ENCODE results near the gene SAPCD2.

SAPCD2 gene

DNA sequence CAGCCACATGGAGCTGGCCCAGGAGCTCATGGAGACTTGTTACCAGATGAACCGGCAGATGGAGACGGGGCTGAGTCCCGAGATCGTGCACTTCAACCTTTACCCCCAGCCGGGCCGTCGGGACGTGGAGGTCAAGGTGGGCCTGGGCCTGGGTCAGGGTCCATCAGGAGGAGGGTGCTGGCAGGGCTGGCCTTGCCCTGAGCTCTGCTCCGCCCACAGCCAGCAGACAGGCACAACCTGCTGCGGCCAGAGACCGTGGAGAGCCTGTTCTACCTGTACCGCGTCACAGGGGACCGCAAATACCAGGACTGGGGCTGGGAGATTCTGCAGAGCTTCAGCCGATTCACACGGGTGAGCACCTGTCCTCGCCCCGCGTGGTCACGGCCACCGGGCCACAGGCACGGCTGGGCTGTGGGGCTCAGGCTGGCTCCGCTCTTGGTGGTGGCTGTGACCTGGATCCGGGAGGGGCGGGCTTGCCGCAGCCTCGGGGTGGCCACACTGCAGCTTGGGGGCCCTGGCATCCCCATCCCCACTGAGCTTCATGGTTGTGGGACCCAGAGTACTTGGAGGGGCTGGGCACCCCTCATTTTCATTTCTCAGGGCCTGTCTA, 37.1 kb upstream of the SAPCD2 start:
- in situ Hi-C loops (cut with HindIII; ENCODE audit: low sequenced_read_pairs), result no loop called here

GRCh38 chr9:137106662-137107250, 36.4 kb upstream of the SAPCD2 start:
- in situ Hi-C loops (cut with HindIII; ENCODE audit: low sequenced_read_pairs), result no loop called here

DNA sequence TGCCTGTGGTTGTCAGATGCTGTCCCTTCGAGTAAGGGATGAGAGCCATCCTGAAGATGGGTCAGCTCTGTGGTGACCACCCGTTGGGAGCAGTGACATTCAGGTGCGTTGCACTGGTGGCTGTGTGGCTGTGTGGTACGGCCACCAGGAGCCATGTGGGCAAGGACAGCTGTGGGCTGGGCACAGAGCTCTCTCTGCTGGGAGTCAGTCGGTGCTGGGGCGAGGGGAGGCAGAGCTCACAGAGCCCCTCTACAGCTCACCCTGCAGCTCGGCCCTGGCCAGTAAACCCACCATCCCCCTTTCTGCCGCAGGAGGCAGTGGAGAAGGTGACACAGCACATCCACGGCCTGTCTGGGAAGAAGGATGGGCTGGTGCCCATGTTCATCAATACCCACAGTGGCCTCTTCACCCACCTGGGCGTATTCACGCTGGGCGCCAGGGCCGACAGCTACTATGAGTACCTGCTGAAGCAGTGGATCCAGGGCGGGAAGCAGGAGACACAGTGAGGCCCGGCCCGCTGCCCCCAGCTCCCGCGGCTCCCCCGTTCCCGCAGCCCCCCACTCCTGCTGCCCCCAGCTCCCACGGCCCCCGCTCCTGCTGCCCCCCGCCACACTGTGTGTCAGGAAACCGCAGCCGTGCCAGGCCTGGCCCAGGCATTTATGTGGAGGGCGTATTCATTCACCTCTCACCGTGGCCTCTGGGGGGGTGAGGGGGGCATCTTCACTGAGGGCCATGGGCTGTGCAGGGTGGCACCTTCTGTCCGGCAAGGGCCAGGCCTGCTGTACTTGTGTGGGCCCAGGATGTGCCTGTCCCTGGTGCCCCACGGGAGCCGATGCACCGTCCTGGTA, 35.7 kb upstream of the SAPCD2 start:
- in situ Hi-C loops (cut with HindIII; ENCODE audit: low sequenced_read_pairs), result no loop called here

GRCh38 chr9:137103206-137103999, 33.0 kb upstream of the SAPCD2 start:
- in situ Hi-C loops (cut with HindIII; ENCODE audit: low sequenced_read_pairs), result no loop called here

DNA sequence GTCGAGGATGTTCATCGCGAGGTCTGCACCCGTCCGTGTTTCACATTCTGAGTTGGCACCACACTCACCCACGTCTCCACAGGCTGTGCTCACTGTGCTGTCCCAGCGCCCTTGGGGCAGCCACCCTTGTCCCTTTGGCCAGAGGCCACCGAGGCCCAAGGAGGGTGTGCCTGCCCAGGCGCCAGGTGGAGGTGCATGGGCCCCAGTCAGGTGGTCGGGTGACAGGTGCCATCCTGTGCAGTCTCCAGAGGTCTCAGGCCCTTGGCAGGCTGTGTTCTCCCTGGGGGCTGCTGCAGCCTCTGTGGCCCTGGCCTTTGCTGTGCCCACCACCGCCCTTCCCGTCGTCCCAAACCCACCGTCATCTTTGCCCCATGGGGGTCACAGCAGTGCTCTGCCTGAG, 28.9 kb upstream of the SAPCD2 start:
- in situ Hi-C loops (cut with HindIII; ENCODE audit: low sequenced_read_pairs), result no loop called here

GRCh38 chr9:137097761-137098462, 27.6 kb upstream of the SAPCD2 start:
- in situ Hi-C loops (cut with HindIII; ENCODE audit: low sequenced_read_pairs), result no loop called here

- in situ Hi-C loops (cut with HindIII; ENCODE audit: low sequenced_read_pairs), result no loop called here
These were observed 26.6 kb upstream of the SAPCD2 start for GRCh38 chr9:137096785-137097546.

GRCh38 chr9:137095664-137096517, 25.5 kb upstream of the SAPCD2 start:
- in situ Hi-C loops (cut with HindIII; ENCODE audit: low sequenced_read_pairs), result no loop called here

GRCh38 chr9:137089232-137089947, 19.0 kb upstream of the SAPCD2 start:
- in situ Hi-C loops (cut with HindIII; ENCODE audit: low sequenced_read_pairs), result no loop called here

- in situ Hi-C loops (cut with HindIII; ENCODE audit: low sequenced_read_pairs), result no loop called here
These were observed 17.8 kb upstream of the SAPCD2 start for GRCh38 chr9:137088121-137088520.

DNA sequence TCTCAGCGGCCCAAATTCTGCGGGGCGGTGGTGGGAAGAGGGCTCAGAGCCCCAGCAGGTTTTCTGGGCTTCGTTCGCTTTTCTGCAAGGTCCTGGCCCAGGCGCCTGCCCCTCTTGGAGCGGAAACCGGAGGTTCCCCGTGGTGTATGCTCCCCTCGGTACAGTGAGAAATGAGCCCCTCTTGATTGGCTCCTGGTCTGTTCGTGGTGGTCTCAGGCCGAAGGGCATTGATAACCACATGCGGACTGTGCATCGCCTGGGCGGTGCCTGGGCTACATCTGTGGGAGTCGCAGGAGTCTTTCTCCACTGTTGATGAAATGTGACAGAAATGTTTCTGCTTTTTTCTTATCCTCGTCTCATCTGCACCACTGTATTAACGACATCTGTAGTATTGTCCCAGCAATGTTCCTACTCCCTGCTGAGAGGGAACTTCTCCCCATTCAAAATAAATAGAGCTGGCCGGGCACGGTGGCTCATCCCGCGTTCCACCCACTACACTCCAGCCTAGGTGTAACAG, 17.1 kb upstream of the SAPCD2 start:
- in situ Hi-C loops (cut with HindIII; ENCODE audit: low sequenced_read_pairs), result no loop called here

DNA sequence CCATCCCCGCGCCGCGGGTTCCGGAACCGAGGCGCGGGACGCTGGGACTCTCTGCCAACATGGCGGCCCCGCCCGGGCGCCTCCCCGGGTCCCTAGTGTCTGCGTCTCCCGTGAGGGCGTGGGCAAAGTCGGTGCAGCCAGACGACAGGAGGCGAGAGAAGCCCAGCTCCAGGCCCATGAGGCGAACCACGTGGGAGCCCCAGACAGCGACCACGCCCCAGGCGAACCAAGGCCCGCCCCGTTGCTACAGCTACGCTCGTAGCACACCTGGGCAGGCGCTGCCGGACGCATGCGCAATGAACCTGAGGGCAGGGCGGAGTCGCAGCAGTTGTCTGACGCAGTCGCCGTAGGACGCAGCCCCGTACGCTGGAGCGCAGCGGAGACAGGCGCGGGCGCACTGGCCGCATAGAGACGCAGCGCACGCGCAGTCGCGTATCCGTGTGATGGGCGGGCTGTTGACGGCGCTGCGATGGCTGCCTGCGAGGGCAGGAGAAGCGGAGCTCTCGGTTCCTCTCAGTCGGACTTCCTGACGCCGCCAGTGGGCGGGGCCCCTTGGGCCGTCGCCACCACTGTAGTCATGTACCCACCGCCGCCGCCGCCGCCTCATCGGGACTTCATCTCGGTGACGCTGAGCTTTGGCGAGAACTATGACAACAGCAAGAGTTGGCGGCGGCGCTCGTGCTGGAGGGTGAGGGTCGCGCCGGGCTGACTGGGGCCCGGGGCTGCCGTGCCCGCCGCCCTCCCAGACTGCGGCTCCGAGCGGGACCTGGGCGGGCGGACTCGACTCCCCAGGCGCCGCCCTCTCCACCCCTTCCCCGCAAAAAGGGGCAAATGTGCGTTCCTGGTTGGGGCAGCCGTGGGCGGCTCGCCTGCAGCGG, 16.4 kb upstream of the SAPCD2 start, which contains the start of gene MAN1B1:
Gene MAN1B1, plus strand, starts transcription at position 455 of the 878 bp plus-strand sequence. Its CDS starts 15 bp downstream, at position 470.
- in situ Hi-C loops (cut with HindIII; ENCODE audit: low sequenced_read_pairs), result no loop called here

DNA sequence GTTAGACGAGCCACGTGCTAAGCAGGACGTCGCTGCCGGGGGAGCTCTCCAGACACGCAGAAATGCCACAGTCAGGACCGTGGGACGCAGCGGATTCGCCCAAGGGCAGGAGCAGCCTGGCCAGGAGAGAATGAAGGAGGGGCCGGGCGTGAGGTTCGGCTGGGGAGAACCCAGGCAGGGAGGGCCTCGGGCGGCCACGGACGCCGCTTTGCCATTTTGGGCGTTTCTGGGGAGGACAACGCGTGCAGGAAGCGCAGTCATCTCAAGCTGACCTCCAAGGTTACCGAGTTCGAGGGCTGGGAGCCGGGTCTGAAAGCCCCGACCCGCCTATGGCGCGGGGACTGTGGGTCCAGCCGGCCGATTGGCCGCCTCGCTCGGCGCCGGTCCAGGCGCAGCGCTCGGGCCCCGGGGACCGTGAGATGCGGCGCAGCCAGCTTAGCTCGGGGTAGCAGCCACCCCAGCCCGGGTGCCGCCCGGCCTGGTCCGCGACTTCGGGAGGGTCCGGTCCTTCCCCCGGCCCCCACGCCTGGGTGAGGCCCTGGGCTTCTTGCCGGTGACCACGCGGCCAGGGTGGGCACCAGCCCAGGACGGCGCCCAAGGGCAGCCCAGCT, 15.7 kb upstream of the SAPCD2 start:
- in situ Hi-C loops (cut with HindIII; ENCODE audit: low sequenced_read_pairs), result no loop called here

DNA sequence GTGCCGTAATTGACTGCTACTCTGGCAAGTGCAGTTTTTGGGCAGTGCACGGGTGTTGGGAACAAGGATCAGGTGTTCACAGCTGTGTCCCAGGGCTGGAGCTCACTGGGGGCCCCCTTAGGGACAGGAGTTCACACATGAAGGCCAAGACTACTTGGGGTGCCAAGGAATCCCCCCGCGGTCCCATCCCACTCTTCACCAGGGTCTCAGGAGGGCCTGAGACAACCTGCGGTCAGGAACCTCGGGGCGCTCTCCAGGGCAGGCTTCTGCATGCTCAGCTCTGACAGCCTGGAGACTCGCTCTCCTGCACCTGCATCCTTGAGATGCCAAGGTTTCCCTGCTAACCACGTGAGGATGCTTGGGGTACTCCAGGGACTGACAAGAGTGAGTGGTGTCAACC, 14.2 kb upstream of the SAPCD2 start:
- in situ Hi-C loops (cut with HindIII; ENCODE audit: low sequenced_read_pairs), result no loop called here

DNA sequence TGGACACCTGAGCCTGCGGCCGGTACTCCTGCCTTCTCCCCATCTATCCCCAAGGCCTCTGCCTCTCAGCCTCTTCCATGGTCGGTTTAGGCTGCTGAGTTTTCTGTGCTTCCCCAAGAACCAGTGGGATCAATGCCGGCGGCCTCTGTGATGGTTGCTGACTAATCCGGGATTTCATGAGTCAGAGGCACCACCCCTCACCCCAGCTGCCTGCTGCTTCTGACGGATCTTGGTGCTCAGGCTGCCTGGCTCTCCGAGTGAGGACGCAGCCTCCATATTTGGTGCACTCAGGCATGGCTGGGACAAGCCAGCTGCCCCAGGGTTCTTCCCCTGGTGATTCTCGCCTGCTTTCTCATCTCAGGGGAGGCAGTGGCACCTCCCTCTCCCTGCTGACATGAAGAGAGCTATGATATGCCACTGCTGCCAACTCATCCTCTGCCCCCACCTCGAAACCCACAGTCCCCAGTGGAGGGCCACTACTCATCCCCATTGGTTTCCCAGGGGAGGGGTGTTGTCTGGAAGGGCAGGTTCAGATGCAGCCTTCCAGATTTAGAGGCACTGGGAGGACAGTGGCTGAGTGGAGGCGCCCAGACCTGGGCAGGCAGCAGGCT, 13.1 kb upstream of the SAPCD2 start:
- in situ Hi-C loops (cut with HindIII; ENCODE audit: low sequenced_read_pairs), result no loop called here

- in situ Hi-C loops (cut with HindIII; ENCODE audit: low sequenced_read_pairs), result no loop called here
These were observed 12.6 kb upstream of the SAPCD2 start for GRCh38 chr9:137082925-137083290.
